SU-DHL-6 (cell line): ENCODE measurements around the gene PIM1.

Experiments used
- CTCF ChIP-seq: fragments of 200-600 bp; sonication (generic); IDR thresholded peaks from one replicate; pipeline ENCODE4 v1.5.1; 2017; ENCODE audit warnings: antibody characterized with exemption, mild to moderate bottlenecking, low read length, moderate library complexity; ENCODE audit not compliant: insufficient read depth, poor library complexity, severe bottlenecking
- EZH2phosphoT487 ChIP-seq: fragments of 200-600 bp; sonication (generic), shearing (Covaris generic); conservative IDR thresholded peaks from 2 replicates; pipeline ENCODE4 v1.6.1; 2018; ENCODE audit warnings: mild to moderate bottlenecking, antibody characterized with exemption, low read length, moderate library complexity, mixed read lengths

- no peak for TF ChIP-seq CTCF
- TF ChIP-seq EZH2phosphoT487 = no peak
Observed at GRCh38 chr6:37218061-37218460, 48.1 kb downstream of the PIM1 start.
